HG03565 (cell line): Measurements from ENCODE around the gene TTLL4.
"Not testable (repeated sequence)": the region's sequence is repeated elsewhere in the genome, so short reads cannot be mapped to it uniquely, and the experiment has no call there.

Source experiments
- ATAC-seq: cut with Tn5 transposase; IDR thresholded peaks from one replicate; pipeline ENCODE4 v1.9.1; 2021; ENCODE audit warnings: mild to moderate bottlenecking, moderate library complexity; ENCODE audit not compliant: unreplicated experiment

TTLL4 gene, protein sequence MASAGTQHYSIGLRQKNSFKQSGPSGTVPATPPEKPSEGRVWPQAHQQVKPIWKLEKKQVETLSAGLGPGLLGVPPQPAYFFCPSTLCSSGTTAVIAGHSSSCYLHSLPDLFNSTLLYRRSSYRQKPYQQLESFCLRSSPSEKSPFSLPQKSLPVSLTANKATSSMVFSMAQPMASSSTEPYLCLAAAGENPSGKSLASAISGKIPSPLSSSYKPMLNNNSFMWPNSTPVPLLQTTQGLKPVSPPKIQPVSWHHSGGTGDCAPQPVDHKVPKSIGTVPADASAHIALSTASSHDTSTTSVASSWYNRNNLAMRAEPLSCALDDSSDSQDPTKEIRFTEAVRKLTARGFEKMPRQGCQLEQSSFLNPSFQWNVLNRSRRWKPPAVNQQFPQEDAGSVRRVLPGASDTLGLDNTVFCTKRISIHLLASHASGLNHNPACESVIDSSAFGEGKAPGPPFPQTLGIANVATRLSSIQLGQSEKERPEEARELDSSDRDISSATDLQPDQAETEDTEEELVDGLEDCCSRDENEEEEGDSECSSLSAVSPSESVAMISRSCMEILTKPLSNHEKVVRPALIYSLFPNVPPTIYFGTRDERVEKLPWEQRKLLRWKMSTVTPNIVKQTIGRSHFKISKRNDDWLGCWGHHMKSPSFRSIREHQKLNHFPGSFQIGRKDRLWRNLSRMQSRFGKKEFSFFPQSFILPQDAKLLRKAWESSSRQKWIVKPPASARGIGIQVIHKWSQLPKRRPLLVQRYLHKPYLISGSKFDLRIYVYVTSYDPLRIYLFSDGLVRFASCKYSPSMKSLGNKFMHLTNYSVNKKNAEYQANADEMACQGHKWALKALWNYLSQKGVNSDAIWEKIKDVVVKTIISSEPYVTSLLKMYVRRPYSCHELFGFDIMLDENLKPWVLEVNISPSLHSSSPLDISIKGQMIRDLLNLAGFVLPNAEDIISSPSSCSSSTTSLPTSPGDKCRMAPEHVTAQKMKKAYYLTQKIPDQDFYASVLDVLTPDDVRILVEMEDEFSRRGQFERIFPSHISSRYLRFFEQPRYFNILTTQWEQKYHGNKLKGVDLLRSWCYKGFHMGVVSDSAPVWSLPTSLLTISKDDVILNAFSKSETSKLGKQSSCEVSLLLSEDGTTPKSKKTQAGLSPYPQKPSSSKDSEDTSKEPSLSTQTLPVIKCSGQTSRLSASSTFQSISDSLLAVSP

GRCh38 chr2:218710687-218711549 is at the start of gene TTLL4:
TSS of gene TTLL4 (plus strand) at chr2:218710835. CDS start at chr2:218737677, 26,842 bp downstream.
- ATAC-seq = peak; percentile 77

DNA sequence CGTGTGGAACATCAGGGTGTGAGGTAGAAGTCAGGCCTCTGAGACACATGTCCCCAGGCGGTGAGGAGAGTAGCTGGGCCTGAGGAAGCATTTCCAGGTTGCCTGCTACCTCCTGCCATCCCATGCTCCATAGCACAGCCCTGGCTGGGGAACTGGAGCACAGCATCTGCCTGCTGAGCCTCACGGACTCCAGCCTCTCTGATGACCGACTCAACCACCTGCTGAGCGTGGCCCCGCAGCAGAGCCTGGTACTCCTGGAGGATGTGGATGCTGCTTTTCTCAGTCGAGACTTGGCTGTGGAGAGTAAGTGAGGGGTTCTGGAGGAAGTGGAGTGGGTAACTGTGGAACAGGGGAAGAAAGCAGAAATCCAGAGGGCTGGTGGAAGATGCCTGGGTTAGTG is 48.3 kb upstream of the TTLL4 start:
- ATAC-seq = no peak

DNA sequence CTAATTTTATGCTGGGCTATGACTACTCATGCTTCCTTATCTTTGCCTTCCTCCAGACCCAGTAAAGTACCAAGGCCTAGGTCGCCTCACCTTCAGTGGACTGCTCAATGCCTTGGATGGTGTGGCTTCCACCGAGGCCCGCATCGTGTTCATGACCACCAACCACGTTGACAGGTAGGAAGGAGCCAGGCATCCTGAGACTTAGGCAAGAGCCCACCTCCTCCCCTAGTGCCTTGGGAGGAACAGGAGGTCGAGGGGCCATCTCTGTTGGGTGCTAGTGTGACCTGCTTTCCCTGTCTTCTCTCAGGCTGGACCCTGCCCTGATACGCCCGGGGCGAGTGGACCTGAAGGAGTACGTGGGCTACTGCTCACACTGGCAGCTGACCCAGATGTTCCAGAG is 47.8 kb upstream of the TTLL4 start:
- ATAC-seq = no peak

GRCh38 chr2:218663901-218664300 is 46.7 kb upstream of the TTLL4 start:
- no peak for ATAC-seq

- no peak for ATAC-seq
Measured at GRCh38 chr2:218664653-218665052, 46.0 kb upstream of the TTLL4 start.

GRCh38 chr2:218671097-218671653 is 39.5 kb upstream of the TTLL4 start:
- ATAC-seq = no peak

DNA sequence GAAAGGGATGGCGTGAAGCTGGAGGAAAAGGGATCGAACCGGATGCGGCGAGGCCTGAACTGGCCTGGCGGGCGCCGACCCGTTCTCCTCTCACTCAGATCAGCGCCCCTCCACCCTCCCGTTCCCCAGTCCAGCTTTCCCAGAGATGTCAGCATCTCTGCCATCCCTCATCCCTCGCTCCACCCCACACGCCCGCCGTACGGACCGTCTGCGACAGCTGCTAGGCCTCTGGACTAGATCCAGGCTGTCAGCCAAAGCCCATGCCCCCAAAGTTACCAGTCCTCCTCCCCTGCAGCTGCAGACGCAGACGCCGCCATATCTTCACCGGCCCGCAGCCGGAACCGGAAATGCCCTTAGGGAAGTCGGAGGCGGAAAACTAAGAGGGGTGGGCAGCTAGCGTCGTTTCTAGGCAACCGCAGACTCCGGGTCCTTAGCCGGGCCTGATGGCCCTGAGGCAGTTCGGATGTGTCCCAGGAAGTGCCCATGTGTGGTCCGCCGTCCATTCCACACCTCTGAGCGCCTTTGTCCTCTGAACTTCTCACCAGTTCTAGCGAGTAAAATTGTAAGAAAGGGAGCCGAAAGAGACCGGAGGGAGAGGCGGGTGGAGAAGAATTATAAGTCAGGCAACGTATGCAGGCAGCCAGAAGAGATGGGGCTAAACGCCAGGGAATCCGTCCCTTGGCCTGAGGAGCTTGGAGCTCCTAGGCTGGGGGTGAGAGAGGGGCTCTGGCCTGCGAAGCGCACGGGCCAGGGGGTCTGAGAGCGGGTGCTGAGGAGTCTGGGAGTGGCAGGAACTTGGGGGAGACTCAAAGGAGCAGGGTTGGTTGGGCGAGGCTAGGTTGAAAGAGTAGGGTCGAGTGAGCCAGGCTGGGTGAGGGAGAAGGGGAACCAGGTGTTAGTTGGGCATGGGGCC is 38.7 kb upstream of the TTLL4 start, which contains the start of the genes RNF25 and STK36:
RNF25 (minus strand) TSS at position 349 of the 913 bp plus-strand sequence; CDS start at position 317, 32 bp downstream.
STK36 (plus strand) TSS at position 433 of the 913 bp plus-strand sequence. CDS start 744 bp downstream, outside the sequence.
- ATAC-seq = peak; percentile 88

DNA sequence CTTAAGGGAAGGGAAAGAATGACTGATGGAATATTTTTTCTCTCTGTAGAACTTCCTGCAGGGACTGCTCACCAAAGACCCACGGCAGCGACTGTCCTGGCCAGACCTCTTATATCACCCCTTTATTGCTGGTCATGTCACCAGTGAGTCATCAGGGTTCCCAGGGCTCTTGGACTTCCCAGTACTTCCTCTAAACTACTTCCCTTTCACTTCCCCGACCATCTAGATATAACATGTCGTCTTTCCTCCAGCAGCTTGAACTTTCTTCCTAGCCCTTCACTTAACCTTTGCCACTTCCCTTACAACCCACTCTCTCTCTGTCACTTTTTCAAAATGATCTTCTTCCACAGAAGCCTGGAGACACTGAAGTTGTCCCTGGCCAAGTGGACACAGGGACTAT is 31.5 kb upstream of the TTLL4 start:
- ATAC-seq = no peak

- no peak for ATAC-seq
Measured at GRCh38 chr2:218680061-218680460, 30.6 kb upstream of the TTLL4 start.

DNA sequence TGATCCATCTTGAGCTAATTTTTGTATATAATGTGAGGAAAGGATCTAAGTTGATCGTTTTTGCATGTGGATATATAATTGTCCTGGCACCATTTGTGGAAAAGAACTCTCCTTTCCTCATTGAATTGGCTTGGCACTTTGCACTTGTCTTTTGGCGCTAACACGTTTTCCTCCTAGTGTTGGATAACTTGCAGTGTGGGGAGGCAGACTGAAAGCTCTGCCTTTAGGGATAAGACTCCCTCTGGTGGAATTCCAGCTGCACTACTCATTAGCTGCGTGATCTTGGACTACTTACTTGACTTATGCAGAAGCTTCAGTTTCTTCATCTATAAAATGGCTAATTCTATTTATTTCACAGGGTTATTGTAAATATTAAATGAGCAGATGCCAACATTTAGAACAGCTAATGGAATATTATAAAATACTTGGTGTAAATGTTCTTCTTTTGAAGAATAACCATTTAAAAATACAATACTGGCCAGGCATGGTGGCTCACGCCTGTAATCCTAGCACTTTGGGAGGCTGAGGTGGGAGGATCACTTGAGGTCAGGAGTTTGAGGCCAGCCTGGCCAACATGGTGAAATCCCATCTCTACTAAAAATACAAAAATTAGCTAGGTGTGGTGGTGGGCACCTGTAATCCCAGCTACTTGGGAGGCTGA is 23.1 kb upstream of the TTLL4 start:
- ATAC-seq = not testable (repeated sequence)

DNA sequence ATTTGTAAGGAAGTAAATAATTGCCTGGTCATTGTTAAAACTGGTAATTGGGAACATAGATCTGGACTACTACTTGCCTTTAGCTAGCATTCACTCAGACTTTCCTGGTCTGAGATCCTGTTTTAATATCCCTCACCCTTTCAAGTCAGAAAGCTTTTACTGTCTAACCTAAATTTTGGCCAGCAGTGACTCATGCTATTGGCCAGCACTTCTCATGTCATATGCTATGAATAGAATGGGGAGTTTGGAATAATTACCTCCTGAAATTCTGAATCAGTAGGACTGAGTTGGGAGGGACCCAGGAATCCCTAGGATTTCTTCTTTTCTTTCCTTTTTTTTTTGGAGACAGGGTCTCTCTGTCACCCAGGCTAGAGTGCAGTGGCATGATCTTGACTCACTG is 19.4 kb upstream of the TTLL4 start:
- no peak for ATAC-seq

DNA sequence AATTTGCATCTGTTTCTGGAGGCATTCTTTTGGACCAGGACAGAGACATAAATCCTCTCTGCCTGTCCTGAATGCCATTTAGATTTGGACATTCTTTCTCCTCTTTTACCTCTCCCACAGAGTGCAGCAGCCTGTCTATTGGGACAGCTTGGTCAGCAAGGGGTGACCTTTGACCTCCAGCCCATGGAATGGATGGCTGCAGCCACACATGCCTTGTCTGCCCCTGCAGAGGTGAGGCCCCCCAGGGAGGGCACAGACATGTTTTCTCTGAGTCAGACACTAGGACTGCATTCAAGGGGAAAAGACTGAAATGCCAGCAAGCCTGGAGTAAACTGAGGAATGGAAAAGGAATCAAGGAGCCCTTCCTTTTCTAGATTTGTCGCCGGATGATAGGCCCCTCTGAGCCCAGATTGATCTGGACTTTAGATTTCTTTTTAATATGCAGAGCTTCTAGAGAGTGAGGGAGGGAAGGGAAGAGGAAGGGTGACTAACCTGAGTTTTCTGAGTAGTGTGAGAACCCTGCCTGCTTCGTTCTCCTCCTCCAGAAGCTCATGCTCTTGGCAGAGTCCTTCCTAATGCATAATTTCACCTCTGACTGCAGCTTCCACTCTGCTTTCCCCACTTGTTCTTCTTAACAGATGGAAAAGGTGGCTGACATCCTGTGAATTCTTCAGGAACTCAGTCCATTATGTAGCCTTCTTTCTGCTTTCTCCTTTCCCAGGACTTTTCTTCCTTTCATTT is 16.1 kb upstream of the TTLL4 start:
- ATAC-seq = no peak

DNA sequence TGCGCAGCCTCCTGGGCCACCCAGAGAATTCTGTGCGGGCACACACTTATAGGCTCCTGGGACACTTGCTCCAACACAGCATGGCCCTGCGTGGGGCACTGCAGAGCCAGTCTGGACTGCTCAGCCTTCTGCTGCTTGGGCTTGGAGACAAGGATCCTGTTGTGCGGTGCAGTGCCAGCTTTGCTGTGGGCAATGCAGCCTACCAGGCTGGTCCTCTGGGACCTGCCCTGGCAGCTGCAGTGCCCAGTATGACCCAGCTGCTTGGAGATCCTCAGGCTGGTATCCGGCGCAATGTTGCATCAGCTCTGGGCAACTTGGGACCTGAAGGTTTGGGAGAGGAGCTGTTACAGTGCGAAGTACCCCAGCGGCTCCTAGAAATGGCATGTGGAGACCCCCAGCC is 11.8 kb upstream of the TTLL4 start:
- no peak for ATAC-seq

DNA sequence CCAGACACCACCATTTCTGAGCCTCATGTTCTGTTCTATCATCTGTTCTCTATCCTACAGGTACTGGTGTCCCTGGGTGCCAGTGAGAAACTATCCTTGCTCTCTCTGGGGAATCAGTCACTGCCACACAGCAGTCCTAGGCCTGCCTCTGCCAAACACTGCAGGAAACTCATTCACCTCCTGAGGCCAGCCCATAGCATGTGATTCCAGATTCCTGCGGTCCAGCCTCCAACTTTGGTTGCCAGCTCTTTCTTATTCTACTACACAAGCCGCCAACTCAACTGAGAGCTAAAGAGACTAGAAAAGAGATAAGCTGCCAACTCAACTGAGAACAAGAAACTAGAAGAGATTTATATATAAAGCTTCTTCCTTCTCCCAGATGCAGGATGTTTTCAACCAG is 8.8 kb upstream of the TTLL4 start:
- no peak for ATAC-seq

DNA sequence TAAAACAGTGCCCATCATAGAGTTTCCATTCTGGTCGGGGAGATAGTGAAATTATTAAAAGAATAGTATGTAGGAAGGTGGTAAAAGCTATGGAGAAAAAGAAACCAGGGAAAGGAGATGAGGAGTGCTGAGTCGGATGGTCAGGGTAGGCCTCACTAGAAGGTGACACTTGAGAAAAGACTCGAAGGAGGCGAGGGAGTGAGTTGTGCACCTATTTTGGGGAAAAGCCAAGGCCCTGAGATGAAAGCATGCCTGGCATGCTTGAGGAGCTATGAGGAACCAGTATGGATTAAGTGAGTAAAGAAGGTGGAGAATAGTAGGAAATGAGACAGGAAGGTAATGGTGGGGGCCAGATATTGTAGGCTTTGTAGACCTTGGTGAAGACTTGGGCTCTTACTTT is 7.3 kb upstream of the TTLL4 start:
- no peak for ATAC-seq

- ATAC-seq = peak; percentile 41
Measured at GRCh38 chr2:218708086-218708485, 2.5 kb upstream of the TTLL4 start.

- ATAC-seq = no peak
Measured at GRCh38 chr2:218709908-218710307, 727 bp upstream of the TTLL4 start.

- no peak for ATAC-seq
Measured at GRCh38 chr2:218710334-218710686, 325 bp upstream of the TTLL4 start.
